ENCODE measurements around the gene ATP2B1.
"Not testable (repeated sequence)": the region's sequence is repeated elsewhere in the genome, so short reads cannot be mapped to it uniquely, and the experiment has no call there.

The ATP2B1 gene

GRCh38 chr12:89717759-89718523 is 9.3 kb upstream of the ATP2B1 start:
- DNase-seq = no peak

- no peak for DNase-seq
These were observed 4.1 kb upstream of the ATP2B1 start for GRCh38 chr12:89712706-89713105.

DNA sequence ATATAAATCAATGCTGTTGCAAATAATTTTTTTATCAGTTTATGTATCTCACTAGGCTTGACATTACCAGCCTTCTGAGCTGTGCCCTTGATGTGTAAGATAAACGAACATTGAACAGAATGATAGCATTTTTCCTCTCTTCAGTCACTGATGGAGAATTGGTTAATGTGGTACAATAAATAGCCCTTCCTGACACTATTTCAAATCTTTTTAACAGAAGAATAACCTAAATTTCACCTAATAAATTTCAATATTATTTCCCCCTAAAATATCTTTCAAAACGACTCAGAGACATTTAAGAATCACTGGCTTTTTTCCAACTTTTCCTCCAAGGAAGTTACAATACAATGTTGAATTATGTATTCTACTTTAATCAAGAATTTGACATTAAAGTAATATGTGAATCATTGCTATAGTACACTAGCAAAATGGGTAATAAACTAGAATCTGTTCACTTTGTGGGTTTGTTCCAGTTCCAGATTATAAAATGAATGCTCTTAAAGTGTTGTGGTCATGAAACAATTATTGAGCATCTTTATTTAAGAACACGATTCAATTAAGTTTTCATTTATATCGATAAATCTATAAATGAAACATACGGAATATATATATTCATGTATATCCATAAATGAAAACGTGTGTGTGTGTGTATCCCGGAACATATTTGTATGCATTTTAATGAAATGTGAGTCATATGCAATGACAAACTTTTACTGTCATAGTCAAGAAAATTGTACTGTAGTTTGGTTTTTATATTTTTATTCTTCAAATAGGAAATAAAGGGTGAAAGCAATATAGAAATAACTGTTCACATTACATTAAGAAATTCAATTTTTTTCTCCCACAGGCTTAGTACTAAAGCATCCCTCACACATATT is 2.5 kb upstream of the ATP2B1 start:
- DNase-seq = no peak

DNA sequence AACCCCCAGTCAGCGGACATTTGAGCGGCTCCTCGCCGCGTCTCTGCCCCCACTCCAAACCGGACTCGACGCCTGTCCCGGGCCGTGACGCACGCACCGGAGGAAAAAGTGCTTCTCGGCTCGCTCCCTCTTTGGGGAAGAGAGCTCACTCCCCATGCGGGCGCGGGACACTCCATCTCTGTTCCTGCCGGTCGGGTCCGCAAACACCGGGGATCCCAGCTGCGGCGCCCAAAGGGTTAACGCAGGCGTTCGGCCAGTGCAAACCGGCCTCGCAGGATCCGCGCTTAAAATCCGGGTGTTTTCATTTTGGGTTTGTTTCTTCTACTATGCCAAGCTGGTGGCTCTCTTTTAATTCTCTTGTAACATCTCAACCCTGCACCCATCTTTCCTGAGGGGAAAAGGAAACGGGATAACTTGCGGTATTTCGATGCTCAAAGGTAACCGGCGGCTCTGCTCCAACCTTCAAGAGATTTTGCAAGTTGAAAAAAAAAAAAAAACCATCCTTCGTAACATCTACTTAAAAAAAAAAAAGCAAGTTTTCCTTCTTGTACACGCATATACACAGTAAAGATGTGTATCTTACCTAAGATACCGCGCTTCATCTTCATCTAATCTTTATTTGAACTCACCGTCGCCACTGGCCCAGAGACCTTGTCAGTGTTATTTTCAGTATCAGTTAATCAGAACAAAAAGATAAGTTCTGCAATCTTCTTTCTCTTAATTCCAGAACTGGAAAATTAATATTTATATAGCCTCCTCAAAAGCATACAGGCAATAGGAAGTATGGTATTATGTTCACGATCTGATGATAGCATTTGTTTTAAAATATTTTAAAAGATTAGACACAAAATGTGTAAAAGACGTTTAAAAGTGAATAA is 1.6 kb upstream of the ATP2B1 start:
- peak in 31 of 58 donors; percentile 37 to 87 (median 70) for DNase-seq

DNA sequence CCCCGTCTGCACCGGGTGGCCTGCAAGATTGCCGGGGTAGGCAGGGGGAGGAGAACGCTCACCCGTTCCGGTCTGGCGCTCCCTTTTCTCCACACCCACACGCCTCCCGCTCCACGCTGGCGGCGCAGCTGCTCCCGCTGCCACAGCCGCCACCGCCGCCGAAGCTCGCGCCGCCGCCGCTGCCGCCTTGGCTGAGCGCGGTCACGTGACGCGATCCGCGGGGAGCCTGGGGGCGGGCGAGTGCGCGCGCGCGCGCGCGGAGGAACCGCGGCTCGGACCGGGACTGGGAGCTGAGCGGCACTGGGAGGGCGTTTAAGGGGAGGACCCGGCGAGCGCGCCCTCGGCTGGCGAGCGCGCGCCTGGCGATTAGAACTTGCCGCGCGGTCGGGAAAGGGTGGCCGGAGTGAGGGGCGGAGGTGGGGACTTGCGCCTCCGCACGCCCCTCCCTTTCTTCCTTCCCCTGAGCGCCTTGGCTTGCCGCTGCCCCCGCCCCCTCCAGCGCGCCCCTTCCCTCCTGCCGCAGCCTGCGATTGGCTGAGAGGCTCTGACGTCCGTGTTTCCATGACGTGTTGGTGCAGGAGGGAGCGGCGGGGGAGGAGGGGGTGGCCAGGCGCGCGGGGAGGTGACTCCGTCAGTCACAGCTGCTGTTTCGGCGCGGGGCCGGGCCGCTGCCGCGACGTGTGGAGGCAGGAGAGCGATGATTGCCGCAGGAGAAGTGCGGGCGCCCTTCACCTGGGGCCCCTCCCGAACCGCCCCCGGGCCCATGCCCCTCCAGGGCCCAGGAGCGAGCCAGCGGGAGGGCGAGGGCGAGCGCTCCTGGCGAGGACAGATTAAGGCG is 738 bp upstream of the ATP2B1 start:
- peak; percentile 79 to 100 (median 97) for DNase-seq

DNA sequence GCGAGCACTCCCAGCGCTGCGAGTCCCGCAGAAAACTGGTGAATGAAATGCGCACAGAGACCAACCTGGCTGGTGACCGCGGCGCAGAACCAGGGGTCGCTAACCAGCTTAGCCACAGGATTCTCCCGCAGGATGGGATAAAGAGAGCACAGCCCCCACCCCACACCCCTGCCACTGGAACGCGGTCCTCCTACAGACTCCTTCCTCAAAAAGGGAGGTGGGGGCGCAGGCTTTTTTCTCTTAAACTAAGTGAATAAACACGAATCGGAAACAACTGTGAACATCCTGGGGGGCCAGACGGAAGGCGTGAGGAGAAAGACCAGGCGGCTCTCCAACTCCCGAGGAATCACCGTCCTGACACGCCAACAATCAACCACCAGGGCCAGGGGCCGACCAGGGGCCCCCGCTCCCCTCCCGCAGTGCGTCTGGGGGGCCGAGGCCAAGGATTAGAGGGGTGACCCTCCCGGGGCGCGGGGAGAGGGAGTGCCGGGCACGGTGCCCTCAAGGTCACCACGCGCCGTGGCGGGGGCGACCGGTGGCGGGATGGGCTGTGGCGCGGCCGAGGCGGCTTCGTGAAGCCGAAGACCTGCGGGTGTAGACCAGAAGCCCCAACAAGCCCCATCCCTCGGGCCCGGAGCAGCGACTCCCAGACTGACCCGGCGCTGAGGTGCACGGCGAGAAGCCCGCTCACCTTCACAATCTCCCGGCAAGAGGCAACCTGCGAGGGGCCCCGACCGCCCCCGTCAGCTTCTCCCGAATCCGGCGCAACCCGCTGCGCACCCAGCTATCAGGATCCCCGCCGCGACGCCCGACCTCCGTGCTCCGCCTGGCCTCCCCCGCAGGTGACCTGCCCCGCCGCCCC is 704 bp downstream of the ATP2B1 start:
- DNase-seq = peak in 26 of 58 donors; percentile 4 to 54 (median 31)

GRCh38 chr12:89706986-89707702 is 1.5 kb downstream of the ATP2B1 start:
- peak in 39 of 58 donors; percentile 3 to 51 (median 27) for DNase-seq

GRCh38 chr12:89706551-89706950 is 2.1 kb downstream of the ATP2B1 start:
- DNase-seq = no peak

DNA sequence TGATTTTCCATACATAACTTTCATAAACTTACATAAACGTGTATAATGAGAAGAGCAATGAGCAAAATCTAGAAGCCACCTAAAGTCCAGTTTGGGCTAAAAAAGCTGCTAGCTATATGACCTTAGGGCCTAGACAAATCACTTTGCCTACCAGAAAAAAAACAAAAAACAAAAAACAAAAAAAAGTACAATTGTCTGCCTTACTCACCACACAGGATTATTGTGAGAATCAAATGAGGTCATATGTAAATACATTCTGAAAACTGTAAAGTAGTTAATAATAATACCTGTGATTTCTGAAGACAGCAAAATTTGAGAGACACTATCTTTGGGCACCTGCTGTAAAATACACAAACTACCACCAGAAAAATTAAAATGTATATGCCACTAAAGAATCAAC is 4.2 kb downstream of the ATP2B1 start:
- DNase-seq = no peak

DNA sequence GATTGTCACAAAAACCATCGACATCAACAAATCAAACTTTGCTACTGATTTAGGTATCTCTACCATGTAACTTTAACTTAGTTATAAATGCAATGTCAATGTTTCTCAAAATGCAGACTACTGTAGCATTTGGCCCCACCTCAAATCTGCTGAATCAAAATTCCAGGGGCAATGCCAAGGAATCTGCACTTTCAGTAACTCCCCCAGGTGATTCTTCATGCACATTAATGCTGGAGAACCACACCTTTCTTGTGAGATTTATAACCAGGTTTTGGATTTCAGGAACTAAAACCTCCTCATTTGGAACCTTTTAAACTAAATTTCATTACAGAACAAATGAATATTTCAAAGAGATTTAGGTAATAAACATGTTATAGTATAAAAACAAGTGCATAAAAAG is 4.9 kb downstream of the ATP2B1 start:
- no peak for DNase-seq

DNA sequence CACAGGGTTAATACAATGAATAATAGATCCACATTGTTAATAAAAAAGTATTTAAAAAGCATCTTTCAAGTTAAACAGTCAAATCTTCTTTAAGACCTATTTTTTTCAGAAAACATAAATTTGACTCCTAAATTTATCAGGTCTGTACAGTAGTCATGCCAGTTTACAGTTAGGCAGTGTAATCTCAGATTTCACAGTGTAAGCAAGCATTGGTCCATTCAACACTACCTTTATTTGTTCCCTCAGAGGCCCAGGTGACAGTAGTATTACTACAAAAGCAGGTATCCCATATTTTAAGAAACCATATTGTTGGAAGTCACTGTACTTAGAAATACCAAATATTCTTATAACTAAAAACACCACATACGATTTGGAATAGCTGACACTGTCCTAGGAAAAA is 6.1 kb downstream of the ATP2B1 start:
- DNase-seq = no peak

- DNase-seq = no peak
These were observed 6.9 kb downstream of the ATP2B1 start for GRCh38 chr12:89701606-89702206.

- DNase-seq = no peak
These were observed 8.3 kb downstream of the ATP2B1 start for GRCh38 chr12:89700191-89700810.

DNA sequence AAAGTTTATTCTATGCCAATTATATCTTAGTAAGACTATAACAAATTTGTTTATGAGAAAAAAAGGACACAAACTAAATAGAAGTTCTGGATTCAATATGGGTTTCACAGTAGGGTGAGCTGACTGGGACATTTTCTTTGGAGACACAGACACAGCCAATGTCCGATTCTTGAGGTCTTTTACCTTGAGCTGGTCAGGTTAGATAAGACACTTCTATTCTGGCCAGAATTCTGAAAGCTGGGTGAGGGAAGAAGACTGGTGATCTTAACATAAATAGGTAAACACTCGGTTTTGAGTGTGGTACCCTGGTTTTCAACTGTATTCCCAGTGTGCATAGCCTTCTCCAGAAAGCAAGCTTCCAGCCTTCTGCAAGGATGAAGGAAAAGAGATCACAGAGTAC is 10.0 kb downstream of the ATP2B1 start:
- DNase-seq = no peak

GRCh38 chr12:89697728-89698127 is 10.9 kb downstream of the ATP2B1 start:
- not testable (repeated sequence) for DNase-seq

DNA sequence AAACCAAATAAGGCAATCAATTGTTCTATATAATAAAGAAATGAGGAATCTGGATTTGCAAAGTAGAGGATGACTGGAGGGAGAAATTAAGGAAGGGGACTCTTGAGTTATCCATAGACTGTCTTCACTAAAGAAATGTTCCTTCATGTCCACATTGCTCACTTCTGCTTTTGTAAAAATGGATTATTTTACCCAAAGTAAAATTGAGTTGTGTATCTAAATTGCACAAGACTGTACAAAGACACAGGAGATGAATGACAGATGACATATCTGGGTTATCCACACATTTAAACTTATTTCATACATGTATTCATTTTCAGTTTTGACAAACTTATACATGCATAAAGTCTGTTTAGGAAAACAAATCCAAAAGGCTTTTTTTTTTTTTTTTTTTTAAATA is 11.3 kb downstream of the ATP2B1 start:
- DNase-seq = no peak

DNA sequence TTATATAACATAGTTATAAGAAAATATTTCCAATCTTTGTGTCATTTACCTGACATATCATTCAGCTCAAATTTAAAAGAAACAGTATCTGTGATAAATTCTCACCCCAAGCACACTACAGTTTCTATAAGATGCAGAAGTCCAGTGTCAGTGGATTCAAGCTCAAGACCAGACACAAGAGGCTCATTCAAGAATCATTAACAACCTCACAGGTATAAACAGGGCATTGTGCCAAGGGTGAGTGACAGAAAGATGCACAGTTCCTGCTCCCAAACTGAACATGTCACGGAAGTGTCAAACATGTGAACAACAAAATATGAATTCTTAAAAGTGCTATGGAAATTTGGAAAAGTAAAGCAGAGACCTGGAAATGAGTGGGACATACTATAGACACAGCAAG is 12.8 kb downstream of the ATP2B1 start:
- DNase-seq = no peak

DNA sequence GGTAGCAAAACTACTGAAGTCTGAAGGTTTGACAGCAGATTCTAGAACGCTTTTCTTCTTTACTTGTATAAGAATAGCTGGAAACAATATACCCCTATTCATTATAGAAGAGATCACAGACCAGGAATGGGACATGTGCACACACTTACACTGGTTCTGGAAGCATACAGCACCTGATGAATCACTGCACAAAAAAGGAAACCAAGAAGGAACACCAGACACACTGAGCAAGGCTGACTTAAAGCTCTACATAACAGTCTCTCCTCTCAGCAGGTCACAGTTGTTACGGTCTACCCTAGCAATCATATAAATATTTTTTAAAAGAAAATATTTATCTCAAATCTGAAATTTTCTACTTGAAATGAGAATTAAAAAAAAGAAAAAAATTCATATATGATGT is 13.5 kb downstream of the ATP2B1 start:
- DNase-seq = no peak
